Choroid plexus epithelial cell (primary cell): ENCODE measurements around the gene METTL16.

Experiments
- DNase-seq: peaks from one replicate; pipeline ENCODE4 v3.0.0-alpha.2; 2010; ENCODE audit warnings: low read depth
- H3K4me3 ChIP-seq: 2 replicates; pipeline ENCODE4 v1.5.1; 2011; ENCODE audit warnings: low read depth, mild to moderate bottlenecking, control low read depth, low read length, moderate library complexity
- CTCF ChIP-seq: conservative IDR thresholded peaks from 2 replicates; pipeline ENCODE4 v1.5.1; 2011; ENCODE audit warnings: low read depth, mild to moderate bottlenecking, control low read depth, inconsistent platforms, low read length, moderate library complexity

Gene METTL16

GRCh38 chr17:2414446-2415064, 97.1 kb downstream of the METTL16 start:
- no peak for TF ChIP-seq CTCF
- no peak overlapping the region for H3K4me3 ChIP-seq
- DNase-seq, result no peak

- DNase-seq, result peak; percentile 53
- no peak overlapping the region for H3K4me3 ChIP-seq
- TF ChIP-seq CTCF, result peak; percentile 44
Measured at GRCh38 chr17:2412561-2413021, 99.1 kb downstream of the METTL16 start.

- no peak for TF ChIP-seq CTCF
- no peak for DNase-seq
- H3K4me3 ChIP-seq, result no peak overlapping the region
Measured at GRCh38 chr17:2410951-2411350, 100.7 kb downstream of the METTL16 start.

GRCh38 chr17:2406903-2407790, 104.5 kb downstream of the METTL16 start:
- no peak overlapping the region for H3K4me3 ChIP-seq
- TF ChIP-seq CTCF, result no peak
- DNase-seq, result peak; percentile 91

GRCh38 chr17:2406271-2406902, 105.3 kb downstream of the METTL16 start:
- DNase-seq, result no peak
- no peak overlapping the region for H3K4me3 ChIP-seq
- TF ChIP-seq CTCF, result no peak

GRCh38 chr17:2405247-2405926, 106.3 kb downstream of the METTL16 start:
- no peak overlapping the region for H3K4me3 ChIP-seq
- DNase-seq, result peak; percentile 94
- TF ChIP-seq CTCF, result no peak
